SU-DHL-6 (cell line): ENCODE data around the gene DDB1.

Source experiments
- H2AFZ ChIP-seq: fragments of 200-600 bp; sonication (generic); 2 replicates; pipeline ENCODE4 v1.6.1; 2014; ENCODE audit warnings: low read depth, mild to moderate bottlenecking, moderate library complexity, mixed read lengths, antibody characterized with exemption, low read length; ENCODE audit not compliant: severe bottlenecking
- H3F3A ChIP-seq: fragments of 200-600 bp; shearing (Covaris generic); 2 replicates; pipeline ENCODE4 v1.6.0; 2016; ENCODE audit warnings: antibody characterized with exemption, mild to moderate bottlenecking; ENCODE audit not compliant: insufficient read depth
- H3K27ac ChIP-seq: fragments of 200-600 bp; sonication (generic); 2 replicates; pipeline ENCODE4 v1.5.1; 2016; ENCODE audit warnings: low read depth, mild to moderate bottlenecking, low read length, moderate library complexity, mixed read lengths
- H3K27me3 ChIP-seq: fragments of 200-600 bp; sonication (generic), shearing (Covaris generic); 2 replicates; pipeline ENCODE4 v1.6.0; 2014; ENCODE audit warnings: mild to moderate bottlenecking, low read length
- H3K36me3 ChIP-seq: fragments of 200-600 bp; sonication (generic); 2 replicates; pipeline ENCODE4 v1.6.1; 2014; ENCODE audit warnings: mild to moderate bottlenecking, low read length, mixed read lengths
- H3K4me2 ChIP-seq: fragments of 300-600, 200-600 bp; shearing (Covaris generic), sonication (generic); 2 replicates; pipeline ENCODE4 v1.6.0; 2014; ENCODE audit warnings: low read length, low read depth, mild to moderate bottlenecking; ENCODE audit not compliant: poor library complexity, severe bottlenecking
- H3K4me3 ChIP-seq: fragments of 200-600 bp; sonication (generic); 2 replicates; pipeline ENCODE4 v1.5.1; 2014; ENCODE audit warnings: antibody characterized with exemption, low read length, mild to moderate bottlenecking, mixed read lengths; ENCODE audit not compliant: insufficient read depth, poor library complexity, severe bottlenecking
- H3K79me2 ChIP-seq: fragments of 200-600 bp; sonication (generic); 2 replicates; pipeline ENCODE4 v1.6.1; 2014; ENCODE audit warnings: mild to moderate bottlenecking, low read length, moderate library complexity; ENCODE audit not compliant: insufficient read depth
- H3K9ac ChIP-seq: fragments of 200-600 bp; sonication (generic); 2 replicates; pipeline ENCODE4 v1.7.0; 2014; ENCODE audit warnings: mild to moderate bottlenecking, low read length
- H3K9me2 ChIP-seq: fragments of 200-600 bp; sonication (generic); replicated peaks from 2 replicates; pipeline ENCODE4 v1.6.1; 2014; ENCODE audit warnings: low read length; ENCODE audit not compliant: insufficient read depth
- H3K9me3 ChIP-seq: fragments of 200-600 bp; sonication (generic); 2 replicates; pipeline ENCODE4 v1.6.1; 2014; ENCODE audit warnings: low read length, mixed read lengths; ENCODE audit not compliant: insufficient read depth
- H4K20me1 ChIP-seq: fragments of 200-600 bp; sonication (generic); 2 replicates; pipeline ENCODE4 v1.6.1; 2014; ENCODE audit warnings: low read depth, mild to moderate bottlenecking, antibody characterized with exemption, low read length, moderate library complexity, mixed read lengths
- CTCF ChIP-seq: fragments of 200-600 bp; sonication (generic); IDR thresholded peaks from one replicate; pipeline ENCODE4 v1.5.1; 2017; ENCODE audit warnings: antibody characterized with exemption, mild to moderate bottlenecking, low read length, moderate library complexity; ENCODE audit not compliant: insufficient read depth, poor library complexity, severe bottlenecking
- EZH2phosphoT487 ChIP-seq: fragments of 200-600 bp; sonication (generic), shearing (Covaris generic); conservative IDR thresholded peaks from 2 replicates; pipeline ENCODE4 v1.6.1; 2018; ENCODE audit warnings: mild to moderate bottlenecking, antibody characterized with exemption, low read length, moderate library complexity, mixed read lengths

The DDB1 gene

GRCh38 chr11:61356706-61357105 is 23.8 kb upstream of the DDB1 start:
- H3K9me3 ChIP-seq: no peaks in the 10 kb centered on the region
- no peaks in the 10 kb centered on the region for H3K27me3 ChIP-seq
- H2AFZ ChIP-seq: no peak overlapping the region
- H3K4me2 ChIP-seq: peak overlapping the region; percentile 82
- H3K36me3 ChIP-seq: peaks cover 3% of the 10 kb centered on the region; the same call in 1 of the 2 replicates
- no peaks in the 10 kb centered on the region for H3K9me2 ChIP-seq
- peak overlapping the region; percentile 99 for H3K27ac ChIP-seq
- peak overlapping the region; percentile 47 for H3K4me3 ChIP-seq
- H3F3A ChIP-seq: peaks cover 43% of the 10 kb centered on the region
- no peak for TF ChIP-seq EZH2phosphoT487
- peaks cover 60% of the 10 kb centered on the region for H3K79me2 ChIP-seq
- H4K20me1 ChIP-seq: no peaks in the 10 kb centered on the region
- H3K9ac ChIP-seq: peak overlapping the region; percentile 60

GRCh38 chr11:61354208-61354607 is 21.3 kb upstream of the DDB1 start:
- Histone ChIP-seq H3K4me2 (peak overlapping the region; percentile 27), H3K9me2 (no peaks in the 10 kb centered on the region), H4K20me1 (no peaks in the 10 kb centered on the region), H3F3A (peaks cover 30% of the 10 kb centered on the region), H3K9ac (no peak overlapping the region; the same call in 1 of the 2 replicates), H3K36me3 (peaks cover 6% of the 10 kb centered on the region; the same call in 1 of the 2 replicates), H3K27me3 (no peaks in the 10 kb centered on the region), H3K27ac (peak overlapping the region; percentile 30), H2AFZ (no peak overlapping the region), H3K79me2 (peaks cover 36% of the 10 kb centered on the region), H3K4me3 (no peak overlapping the region), H3K9me3 (no peaks in the 10 kb centered on the region)
- no peak for TF ChIP-seq EZH2phosphoT487
- no peak for TF ChIP-seq CTCF

GRCh38 chr11:61353131-61354067 is 20.5 kb upstream of the DDB1 start:
- peaks cover 32% of the 10 kb centered on the region for H3K79me2 ChIP-seq
- no peak overlapping the region; the same call in 1 of the 2 replicates for H3K9ac ChIP-seq
- no peaks in the 10 kb centered on the region for H3K9me2 ChIP-seq
- H3K9me3 ChIP-seq: no peaks in the 10 kb centered on the region
- H4K20me1 ChIP-seq: no peaks in the 10 kb centered on the region
- H3K27ac ChIP-seq: peak overlapping the region; percentile 30
- peaks cover 22% of the 10 kb centered on the region for H3F3A ChIP-seq
- peak overlapping the region; percentile 27 for H3K4me2 ChIP-seq
- H3K36me3 ChIP-seq: peaks cover 6% of the 10 kb centered on the region; the same call in 1 of the 2 replicates
- no peak overlapping the region for H3K4me3 ChIP-seq
- no peaks in the 10 kb centered on the region for H3K27me3 ChIP-seq
- H2AFZ ChIP-seq: no peak overlapping the region
- TF ChIP-seq CTCF (no peak), EZH2phosphoT487 (no peak)

GRCh38 chr11:61352038-61352437 is 19.1 kb upstream of the DDB1 start:
- Histone ChIP-seq H2AFZ (no peak overlapping the region), H3K27me3 (no peaks in the 10 kb centered on the region), H3K9me3 (no peaks in the 10 kb centered on the region), H3K4me3 (no peak overlapping the region), H3K9me2 (no peaks in the 10 kb centered on the region), H3K79me2 (peaks cover 32% of the 10 kb centered on the region), H3K4me2 (no peak overlapping the region), H3F3A (peaks cover 8% of the 10 kb centered on the region), H3K27ac (no peak overlapping the region), H4K20me1 (no peaks in the 10 kb centered on the region), H3K9ac (no peak overlapping the region), H3K36me3 (peaks cover 6% of the 10 kb centered on the region; the same call in 1 of the 2 replicates)
- TF ChIP-seq CTCF (no peak), EZH2phosphoT487 (no peak)
